ENCODE data around the gene FBN1.

Gene FBN1

GRCh38 chr15:48462688-48463087 lies 182.8 kb downstream of the FBN1 start:
- no peak for DNase-seq

DNA sequence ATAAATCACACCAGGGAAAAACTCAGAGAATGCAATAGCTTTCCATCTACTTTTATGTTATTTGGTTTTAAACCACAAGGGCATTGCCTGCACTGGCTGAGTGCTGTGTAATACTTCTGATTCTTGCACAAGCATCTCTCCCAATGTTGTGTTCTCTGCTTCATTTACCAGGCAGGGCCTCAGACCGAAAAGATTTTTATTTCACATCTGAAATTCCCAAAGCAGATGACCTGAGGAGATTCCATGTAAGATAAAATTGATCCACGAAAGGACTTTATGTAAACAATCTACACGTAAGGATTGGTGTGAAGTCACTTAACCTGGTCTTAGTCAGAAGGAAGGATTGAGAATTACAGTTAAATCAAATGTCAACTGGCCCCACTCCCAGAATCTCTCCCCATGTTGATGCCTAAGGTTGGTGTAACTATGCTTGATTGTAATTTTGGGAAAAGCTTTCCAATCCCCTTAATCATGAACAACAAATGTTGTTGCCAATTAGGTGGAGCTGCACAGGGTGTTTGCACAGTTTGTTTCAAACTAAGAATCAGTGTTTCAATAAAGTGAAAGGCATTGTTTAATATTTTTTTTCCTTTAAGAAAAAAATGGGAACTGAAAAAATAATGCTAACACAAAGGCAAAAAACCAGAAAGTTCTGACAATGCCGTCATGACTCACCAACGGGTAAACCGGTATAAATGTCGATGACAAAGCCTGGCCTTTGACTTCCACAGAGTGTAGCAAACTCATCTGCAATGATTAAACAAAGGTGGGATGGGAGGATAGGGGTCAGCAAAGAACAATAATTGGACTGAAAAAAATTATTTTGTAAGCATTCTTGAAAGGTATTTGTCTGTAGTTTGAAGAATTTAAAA lies 185.7 kb downstream of the FBN1 start:
- DNase-seq: no peak

DNA sequence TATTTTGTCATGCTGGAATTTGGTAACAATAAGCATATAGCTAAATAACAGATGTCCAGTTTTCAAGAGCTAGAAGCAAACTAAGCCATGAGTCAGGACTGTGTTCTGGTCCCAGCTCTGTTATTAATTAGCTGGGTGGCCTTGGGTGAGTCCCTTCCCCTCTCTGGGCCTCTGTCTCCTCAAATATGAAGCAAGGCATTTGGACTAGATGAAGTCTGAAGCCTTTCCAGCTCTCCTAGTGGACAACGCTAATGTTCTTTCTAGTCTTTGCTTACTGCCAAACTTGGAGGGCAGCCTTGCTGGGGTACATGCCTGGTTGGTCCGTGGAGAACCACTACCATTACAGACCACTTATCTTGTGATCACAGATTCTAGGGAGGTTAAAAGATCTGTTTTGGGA lies 186.6 kb downstream of the FBN1 start:
- DNase-seq: no peak

- DNase-seq: no peak
These were observed 189.4 kb downstream of the FBN1 start for GRCh38 chr15:48456134-48456533.

DNA sequence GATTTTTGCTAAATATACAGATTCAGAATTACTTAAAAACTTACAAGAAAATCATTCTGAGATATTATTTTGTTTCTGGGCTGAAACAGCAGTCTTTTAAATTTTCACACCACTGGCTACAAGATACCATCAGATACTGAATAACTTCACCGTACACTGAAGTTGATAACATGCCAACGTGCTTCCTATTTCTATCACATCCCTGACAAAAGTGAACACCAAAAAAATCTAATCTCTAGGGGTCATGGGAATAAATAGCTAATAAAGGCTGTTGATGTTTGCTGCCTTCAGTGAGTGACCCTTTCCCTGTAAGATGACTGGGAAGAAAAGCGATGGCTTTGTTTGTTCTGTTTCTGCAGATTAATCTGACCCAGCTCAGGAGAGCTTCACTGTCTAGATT lies 193.8 kb downstream of the FBN1 start:
- DNase-seq: no peak

- DNase-seq: no peak
These were observed 194.3 kb downstream of the FBN1 start for GRCh38 chr15:48451241-48451640.

GRCh38 chr15:48449734-48450133 lies 195.8 kb downstream of the FBN1 start:
- no peak for DNase-seq

GRCh38 chr15:48447657-48448056 lies 197.9 kb downstream of the FBN1 start:
- DNase-seq: no peak

- no peak for DNase-seq
These were observed 198.5 kb downstream of the FBN1 start for GRCh38 chr15:48447058-48447457.

GRCh38 chr15:48442011-48442410 lies 203.5 kb downstream of the FBN1 start:
- no peak for DNase-seq

DNA sequence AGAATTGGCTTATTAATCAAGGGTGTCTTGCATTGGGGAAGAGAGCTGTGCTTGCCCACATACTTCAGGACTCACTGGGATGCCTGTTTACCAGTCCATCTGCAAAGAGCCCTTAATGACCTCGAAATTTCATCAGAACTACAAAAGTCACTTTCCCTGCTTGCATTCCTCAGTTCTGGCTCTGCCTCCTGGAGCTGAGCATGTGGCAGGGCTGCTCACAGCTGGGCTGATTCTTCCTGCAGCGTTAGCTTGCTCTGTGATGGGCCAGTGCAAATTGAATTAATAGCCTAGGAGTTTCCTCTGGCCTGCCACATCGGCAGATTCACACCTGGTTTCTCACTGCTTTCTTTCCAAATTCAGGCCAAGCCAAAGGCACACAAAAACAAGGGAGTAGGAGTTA lies 205.4 kb downstream of the FBN1 start:
- DNase-seq: no peak

- no peak for DNase-seq
These were observed 208.3 kb downstream of the FBN1 start for GRCh38 chr15:48437178-48437577.

DNA sequence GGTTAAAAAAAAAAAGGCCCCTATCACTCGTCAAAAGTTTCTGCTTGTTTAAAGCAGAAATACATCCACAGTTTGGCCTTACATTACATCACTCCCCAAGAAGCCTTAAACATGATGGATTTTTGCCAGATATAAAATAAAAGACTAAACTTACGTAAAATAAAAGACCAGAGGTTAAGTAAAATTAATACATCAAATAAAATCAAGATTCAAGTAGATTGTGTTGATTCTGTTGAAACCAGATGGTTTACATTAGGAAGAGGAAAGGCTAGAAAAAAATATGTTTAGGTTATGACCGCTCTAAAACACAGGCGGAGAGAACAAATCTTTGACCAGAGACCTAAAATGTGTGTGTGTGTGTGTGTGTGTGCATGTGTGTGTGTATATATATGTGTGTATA lies 210.2 kb downstream of the FBN1 start:
- no peak for DNase-seq

GRCh38 chr15:48433226-48433886 lies 212.2 kb downstream of the FBN1 start:
- DNase-seq: no peak

- no peak for DNase-seq
These were observed 212.8 kb downstream of the FBN1 start for GRCh38 chr15:48432688-48433087.

DNA sequence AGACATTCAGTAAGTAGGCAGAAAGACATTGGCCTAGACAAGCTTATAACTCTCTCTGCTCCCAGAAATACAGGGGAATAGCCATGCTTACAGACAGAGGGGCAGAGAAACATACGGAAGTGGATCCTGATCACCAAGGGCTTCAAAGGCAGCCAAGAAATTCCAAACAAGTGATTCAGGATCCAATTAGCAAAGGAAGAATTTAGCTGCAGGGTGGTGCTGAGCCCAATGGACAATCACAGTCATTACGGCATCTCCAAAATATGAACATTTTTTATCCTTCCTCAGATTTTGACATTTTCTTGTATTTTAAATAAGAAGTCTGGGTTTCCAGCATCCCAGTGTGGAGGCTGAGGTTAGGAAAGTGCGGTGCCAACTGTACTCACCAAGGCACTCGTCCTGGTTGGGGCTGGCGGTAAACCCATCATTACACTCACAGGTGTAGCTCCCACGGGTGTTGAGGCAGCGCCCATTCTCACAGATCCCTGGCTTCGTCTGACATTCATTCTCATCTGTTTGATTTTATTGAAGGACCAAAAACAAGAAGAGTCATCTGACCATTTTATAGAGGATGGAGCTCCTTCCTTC lies 217.5 kb downstream of the FBN1 start:
- no peak for DNase-seq

DNA sequence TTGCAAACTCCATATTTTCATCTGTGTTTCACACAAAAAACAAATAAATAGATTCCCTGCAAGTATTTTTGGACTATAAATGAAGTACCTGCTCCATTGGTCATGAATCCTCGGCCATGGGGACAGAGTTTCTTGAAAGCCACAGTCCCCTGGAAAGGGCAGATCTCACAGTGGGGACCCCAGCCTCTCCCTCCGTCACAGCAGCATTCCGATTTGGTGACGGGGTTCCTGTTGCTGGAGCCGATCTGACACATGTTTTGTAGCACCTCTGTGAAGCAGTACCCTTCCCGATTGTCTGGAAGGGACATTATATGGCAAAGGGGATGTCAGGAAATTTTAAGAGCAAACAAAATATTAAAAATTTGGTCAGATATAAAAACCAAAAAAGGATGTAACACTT lies 218.0 kb downstream of the FBN1 start:
- DNase-seq: no peak

- DNase-seq: no peak
These were observed 218.6 kb downstream of the FBN1 start for GRCh38 chr15:48426941-48427340.

- no peak for DNase-seq
These were observed 219.5 kb downstream of the FBN1 start for GRCh38 chr15:48426044-48426443.

GRCh38 chr15:48425051-48425450 lies 220.5 kb downstream of the FBN1 start:
- DNase-seq: no peak

DNA sequence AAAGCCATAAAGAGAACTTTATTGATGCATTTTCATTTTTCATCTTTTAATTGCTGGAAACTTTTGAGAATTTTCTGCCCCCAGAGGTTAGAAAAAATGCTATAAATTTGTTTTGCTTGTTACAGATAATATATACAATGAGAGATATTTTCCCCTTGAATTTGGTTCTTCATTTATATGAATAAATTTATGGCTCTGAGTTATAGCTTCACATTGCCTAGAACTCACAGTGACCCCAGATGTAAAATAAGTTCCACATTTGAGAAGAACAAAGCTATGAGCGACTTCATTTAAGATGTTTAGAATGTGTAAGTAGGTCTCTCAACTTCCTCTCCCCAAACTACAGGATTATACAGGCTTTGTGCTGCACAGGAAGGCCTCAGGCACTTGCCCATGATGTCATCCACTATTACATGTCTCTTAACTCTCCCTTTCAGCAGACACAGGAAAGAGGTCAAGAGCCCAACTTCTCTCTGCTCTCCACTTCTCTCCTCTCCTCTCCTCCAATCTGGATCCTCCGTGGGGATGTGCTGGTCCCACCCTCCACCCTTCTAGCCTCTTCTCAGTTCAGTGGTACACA lies 221.5 kb downstream of the FBN1 start:
- no peak for DNase-seq

DNA sequence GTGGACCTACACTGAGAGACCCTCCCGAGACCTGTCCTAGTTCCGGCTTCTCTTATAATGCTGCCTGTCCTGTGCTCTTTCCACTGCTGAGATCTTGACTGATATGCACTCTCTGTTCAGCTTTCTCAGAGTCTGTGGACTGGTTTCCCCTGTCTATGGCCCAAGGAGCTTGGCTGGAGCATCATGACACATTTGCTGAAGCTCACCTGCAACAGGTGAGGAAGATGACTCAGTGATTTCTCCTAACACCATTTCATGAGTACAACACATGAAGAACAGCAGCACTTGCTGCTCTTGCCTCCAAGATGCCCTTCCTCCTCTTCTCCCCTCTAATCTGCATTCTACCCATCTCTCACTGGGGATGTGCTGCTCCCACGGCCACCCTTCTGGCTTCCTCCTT lies 222.2 kb downstream of the FBN1 start:
- no peak for DNase-seq

DNA sequence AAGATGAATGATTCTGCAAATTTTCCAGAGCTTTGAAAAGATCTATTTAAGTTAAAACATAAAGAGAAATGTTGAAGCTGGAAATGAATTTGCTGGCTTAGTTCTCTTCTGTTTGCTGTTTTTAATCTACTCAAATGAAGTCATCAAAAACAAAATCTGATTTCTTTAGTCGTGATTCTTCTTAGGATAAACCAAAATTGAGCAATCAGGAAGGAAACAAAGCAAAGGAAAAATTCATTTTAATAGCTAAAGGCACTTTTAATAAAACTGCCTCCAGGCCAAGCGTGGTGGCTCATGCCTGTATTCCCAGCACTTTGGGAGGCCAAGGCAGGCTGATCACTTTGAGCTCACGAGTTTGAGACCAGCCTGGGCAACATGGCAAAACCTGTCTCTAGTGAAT lies 223.1 kb downstream of the FBN1 start:
- no peak for DNase-seq

DNA sequence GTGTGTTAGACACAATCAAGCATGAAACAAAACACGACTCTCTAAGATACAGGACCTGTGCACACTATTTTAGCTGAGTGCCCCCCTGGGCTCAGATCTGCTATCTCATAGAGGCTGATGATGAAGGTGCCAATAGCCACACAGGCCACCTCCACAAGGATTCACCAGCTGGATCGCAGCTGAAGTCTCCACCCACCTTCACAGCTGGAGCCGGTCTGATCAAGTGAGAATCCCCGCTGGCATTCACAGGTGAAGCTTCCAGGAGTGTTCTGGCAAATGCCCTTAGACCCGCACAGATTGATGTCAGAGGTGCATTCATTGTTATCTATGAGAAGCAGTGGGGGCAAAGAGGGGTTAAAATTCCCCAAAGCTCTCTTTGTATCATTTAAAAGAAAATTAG lies 224.1 kb downstream of the FBN1 start:
- DNase-seq: no peak
